ENCODE data around the gene LRRC71. TPM values are rescaled to one million over a fixed set of nuclear protein-coding genes. Genes with fewer than 3 reads are reported as not detected.
A peak's percentile ranks its signal among the peaks of the same experiment; 100 is the strongest.

Gene LRRC71
- total and polyA plus RNA-seq, 10 of the 15 experiments (the other 5 are each of a cell fraction or from before 2014, with no cell fraction given) = not detected

DNA sequence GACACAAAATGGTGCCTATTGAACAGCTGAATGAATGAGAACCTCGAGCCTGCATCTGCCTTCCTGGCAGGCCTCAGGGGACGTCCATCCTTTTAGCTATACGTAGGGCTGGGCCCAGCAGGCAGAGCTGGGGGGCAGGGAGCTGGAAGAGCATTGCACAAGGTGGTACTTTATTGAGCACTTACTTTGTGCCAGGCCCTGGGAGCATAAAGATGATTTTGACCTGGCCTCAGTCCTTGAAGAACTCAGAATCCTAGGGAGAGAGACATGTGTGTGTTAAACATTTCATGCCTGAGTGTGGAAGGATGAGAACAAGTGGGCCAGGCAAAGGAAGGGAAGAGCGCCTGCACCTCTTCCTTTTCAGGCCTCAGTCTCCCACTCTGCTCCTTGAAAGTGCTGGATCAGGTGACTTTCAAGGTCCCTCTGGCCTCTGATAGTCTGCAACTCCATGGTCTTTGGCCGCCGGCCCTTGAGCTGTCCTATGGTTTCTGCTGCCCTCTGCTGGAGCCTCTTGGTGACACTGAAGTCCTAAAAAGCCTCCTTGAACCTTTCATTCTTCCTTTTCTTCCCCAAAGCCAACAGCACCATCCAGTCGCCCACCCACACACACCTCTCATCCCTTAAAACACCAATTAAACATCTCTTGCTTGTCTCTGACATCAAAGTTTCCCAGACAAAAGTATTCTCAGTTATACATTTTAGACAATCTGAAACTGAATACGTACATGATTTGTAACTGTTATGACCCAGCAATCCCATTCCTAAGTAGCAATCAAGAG, 30.4 kb upstream of the LRRC71 start (continued):
- TF ChIP-seq, protein P1, sequence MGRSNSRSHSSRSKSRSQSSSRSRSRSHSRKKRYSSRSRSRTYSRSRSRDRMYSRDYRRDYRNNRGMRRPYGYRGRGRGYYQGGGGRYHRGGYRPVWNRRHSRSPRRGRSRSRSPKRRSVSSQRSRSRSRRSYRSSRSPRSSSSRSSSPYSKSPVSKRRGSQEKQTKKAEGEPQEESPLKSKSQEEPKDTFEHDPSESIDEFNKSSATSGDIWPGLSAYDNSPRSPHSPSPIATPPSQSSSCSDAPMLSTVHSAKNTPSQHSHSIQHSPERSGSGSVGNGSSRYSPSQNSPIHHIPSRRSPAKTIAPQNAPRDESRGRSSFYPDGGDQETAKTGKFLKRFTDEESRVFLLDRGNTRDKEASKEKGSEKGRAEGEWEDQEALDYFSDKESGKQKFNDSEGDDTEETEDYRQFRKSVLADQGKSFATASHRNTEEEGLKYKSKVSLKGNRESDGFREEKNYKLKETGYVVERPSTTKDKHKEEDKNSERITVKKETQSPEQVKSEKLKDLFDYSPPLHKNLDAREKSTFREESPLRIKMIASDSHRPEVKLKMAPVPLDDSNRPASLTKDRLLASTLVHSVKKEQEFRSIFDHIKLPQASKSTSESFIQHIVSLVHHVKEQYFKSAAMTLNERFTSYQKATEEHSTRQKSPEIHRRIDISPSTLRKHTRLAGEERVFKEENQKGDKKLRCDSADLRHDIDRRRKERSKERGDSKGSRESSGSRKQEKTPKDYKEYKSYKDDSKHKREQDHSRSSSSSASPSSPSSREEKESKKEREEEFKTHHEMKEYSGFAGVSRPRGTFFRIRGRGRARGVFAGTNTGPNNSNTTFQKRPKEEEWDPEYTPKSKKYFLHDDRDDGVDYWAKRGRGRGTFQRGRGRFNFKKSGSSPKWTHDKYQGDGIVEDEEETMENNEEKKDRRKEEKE (IDR thresholded peaks at IDR 0.05) = no peak
- TF ChIP-seq BCL11A (IDR thresholded peaks at IDR 0.05; ENCODE audit: low read depth, low read length) = no peak
- TF ChIP-seq, protein P2, sequence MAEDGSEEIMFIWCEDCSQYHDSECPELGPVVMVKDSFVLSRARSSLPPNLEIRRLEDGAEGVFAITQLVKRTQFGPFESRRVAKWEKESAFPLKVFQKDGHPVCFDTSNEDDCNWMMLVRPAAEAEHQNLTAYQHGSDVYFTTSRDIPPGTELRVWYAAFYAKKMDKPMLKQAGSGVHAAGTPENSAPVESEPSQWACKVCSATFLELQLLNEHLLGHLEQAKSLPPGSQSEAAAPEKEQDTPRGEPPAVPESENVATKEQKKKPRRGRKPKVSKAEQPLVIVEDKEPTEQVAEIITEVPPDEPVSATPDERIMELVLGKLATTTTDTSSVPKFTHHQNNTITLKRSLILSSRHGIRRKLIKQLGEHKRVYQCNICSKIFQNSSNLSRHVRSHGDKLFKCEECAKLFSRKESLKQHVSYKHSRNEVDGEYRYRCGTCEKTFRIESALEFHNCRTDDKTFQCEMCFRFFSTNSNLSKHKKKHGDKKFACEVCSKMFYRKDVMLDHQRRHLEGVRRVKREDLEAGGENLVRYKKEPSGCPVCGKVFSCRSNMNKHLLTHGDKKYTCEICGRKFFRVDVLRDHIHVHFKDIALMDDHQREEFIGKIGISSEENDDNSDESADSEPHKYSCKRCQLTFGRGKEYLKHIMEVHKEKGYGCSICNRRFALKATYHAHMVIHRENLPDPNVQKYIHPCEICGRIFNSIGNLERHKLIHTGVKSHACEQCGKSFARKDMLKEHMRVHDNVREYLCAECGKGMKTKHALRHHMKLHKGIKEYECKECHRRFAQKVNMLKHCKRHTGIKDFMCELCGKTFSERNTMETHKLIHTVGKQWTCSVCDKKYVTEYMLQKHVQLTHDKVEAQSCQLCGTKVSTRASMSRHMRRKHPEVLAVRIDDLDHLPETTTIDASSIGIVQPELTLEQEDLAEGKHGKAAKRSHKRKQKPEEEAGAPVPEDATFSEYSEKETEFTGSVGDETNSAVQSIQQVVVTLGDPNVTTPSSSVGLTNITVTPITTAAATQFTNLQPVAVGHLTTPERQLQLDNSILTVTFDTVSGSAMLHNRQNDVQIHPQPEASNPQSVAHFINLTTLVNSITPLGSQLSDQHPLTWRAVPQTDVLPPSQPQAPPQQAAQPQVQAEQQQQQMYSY (CRISPR knock-in tag; IDR thresholded peaks at IDR 0.05) = no peak
- no peak for TF ChIP-seq ZNF24 (IDR thresholded peaks at IDR 0.05)
- no peak for TF ChIP-seq NFXL1 (IDR thresholded peaks at IDR 0.05; ENCODE audit: borderline replicate concordance)
- TF ChIP-seq ZNF217 (IDR thresholded peaks at IDR 0.05) = no peak
- no peak for TF ChIP-seq PAX5 (IDR thresholded peaks at IDR 0.05; ENCODE audit: borderline replicate concordance, low read depth, low read length)
- no peak for TF ChIP-seq ZNF622 (IDR thresholded peaks at IDR 0.05)
- no peak for TF ChIP-seq FOS (IDR thresholded peaks at IDR 0.05; ENCODE audit: borderline replicate concordance, extremely low read depth, insufficient read length)
- no peak for TF ChIP-seq SUPT20H (IDR thresholded peaks at IDR 0.05; ENCODE audit: borderline replicate concordance, control insufficient read depth, low read depth, low read length)
- TF ChIP-seq ZBED1 (IDR thresholded peaks at IDR 0.05; ENCODE audit: borderline replicate concordance) = no peak
- TF ChIP-seq RAD51 (IDR thresholded peaks at IDR 0.05) = peak; percentile 76
- no peak for TF ChIP-seq CBX5 (IDR thresholded peaks at IDR 0.05; ENCODE audit: low read depth)
- TF ChIP-seq, protein P3, sequence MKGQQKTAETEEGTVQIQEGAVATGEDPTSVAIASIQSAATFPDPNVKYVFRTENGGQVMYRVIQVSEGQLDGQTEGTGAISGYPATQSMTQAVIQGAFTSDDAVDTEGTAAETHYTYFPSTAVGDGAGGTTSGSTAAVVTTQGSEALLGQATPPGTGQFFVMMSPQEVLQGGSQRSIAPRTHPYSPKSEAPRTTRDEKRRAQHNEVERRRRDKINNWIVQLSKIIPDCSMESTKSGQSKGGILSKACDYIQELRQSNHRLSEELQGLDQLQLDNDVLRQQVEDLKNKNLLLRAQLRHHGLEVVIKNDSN (IDR thresholded peaks at IDR 0.05; ENCODE audit: borderline replicate concordance, extremely low read length, insufficient read depth, low read depth, low read length) = no peak
- TF ChIP-seq, protein P4, sequence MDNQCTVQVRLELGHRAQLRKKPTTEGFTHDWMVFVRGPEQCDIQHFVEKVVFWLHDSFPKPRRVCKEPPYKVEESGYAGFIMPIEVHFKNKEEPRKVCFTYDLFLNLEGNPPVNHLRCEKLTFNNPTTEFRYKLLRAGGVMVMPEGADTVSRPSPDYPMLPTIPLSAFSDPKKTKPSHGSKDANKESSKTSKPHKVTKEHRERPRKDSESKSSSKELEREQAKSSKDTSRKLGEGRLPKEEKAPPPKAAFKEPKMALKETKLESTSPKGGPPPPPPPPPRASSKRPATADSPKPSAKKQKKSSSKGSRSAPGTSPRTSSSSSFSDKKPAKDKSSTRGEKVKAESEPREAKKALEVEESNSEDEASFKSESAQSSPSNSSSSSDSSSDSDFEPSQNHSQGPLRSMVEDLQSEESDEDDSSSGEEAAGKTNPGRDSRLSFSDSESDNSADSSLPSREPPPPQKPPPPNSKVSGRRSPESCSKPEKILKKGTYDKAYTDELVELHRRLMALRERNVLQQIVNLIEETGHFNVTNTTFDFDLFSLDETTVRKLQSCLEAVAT (IDR thresholded peaks at IDR 0.05) = no peak
- TF ChIP-seq, protein P5, sequence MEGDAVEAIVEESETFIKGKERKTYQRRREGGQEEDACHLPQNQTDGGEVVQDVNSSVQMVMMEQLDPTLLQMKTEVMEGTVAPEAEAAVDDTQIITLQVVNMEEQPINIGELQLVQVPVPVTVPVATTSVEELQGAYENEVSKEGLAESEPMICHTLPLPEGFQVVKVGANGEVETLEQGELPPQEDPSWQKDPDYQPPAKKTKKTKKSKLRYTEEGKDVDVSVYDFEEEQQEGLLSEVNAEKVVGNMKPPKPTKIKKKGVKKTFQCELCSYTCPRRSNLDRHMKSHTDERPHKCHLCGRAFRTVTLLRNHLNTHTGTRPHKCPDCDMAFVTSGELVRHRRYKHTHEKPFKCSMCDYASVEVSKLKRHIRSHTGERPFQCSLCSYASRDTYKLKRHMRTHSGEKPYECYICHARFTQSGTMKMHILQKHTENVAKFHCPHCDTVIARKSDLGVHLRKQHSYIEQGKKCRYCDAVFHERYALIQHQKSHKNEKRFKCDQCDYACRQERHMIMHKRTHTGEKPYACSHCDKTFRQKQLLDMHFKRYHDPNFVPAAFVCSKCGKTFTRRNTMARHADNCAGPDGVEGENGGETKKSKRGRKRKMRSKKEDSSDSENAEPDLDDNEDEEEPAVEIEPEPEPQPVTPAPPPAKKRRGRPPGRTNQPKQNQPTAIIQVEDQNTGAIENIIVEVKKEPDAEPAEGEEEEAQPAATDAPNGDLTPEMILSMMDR (IDR thresholded peaks at IDR 0.05 in 2 of 3, conservative IDR thresholded peaks at IDR 0.05 in 1 of 3; ENCODE audit: control insufficient read depth in 2 of 3, extremely low read depth in 1 of 3, insufficient read depth in 1 of 3, low read depth in 3 of 3, low read length in 3 of 3) = peak; percentile 79 to 92 (median 84)
- no peak for TF ChIP-seq EZH2 (IDR thresholded peaks at IDR 0.05; ENCODE audit: borderline replicate concordance, control insufficient read depth, low read depth, low read length)
- TF ChIP-seq CBX3 (IDR thresholded peaks at IDR 0.05; ENCODE audit: borderline replicate concordance, low read depth) = no peak

Data from GM12878 (cell line).